GM18508 (cell line): ENCODE results near the gene CNOT6.
"Not testable (repeated sequence)": the region's sequence is repeated elsewhere in the genome, so short reads cannot be mapped to it uniquely, and the experiment has no call there.

Experiments
- ATAC-seq: cut with Tn5 transposase; IDR thresholded peaks from one replicate; pipeline ENCODE4 v1.9.1; 2021; ENCODE audit warnings: moderate number of reproducible peaks; ENCODE audit not compliant: insufficient read depth, unreplicated experiment

Gene CNOT6

DNA sequence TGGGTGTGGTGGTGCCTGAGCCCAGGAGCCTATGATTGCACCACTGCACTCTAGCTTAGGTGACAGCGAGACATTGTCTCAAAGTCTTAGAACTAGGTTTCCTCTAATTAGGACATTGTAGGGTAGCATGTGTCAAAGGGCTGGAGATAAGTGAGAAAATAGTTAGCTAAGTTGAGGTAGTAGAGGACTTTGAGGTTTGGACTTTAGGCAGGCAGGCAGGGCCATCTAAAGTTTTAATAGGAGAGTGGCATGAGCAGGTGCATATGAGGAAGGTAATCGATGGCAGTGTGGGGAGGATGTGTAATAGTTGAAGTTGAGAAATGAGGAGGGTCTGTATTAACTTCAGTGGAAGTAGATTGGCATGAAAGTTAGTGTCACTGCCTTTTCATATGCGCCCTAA, 21.1 kb downstream of the CNOT6 start:
- ATAC-seq: no peak

DNA sequence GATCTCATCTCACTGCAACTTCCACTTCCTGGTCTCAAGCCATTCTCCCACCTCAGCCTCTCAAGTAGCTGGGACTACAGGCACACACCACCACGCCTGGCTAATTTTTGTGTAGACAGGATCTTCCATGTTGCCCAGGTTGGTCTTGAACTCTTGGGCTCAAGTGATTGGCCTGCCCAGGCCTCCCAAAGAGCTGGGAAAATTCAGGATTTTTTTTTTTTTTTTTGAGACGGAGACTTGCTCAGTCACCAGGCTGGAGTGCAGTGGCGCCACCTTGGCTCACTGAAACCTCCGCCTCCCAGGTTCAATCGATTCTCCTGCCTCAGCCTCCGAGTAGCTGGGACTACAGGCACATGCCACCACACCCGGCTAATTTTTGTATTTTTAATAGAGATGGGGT, 21.8 kb downstream of the CNOT6 start:
- not testable (repeated sequence) for ATAC-seq

DNA sequence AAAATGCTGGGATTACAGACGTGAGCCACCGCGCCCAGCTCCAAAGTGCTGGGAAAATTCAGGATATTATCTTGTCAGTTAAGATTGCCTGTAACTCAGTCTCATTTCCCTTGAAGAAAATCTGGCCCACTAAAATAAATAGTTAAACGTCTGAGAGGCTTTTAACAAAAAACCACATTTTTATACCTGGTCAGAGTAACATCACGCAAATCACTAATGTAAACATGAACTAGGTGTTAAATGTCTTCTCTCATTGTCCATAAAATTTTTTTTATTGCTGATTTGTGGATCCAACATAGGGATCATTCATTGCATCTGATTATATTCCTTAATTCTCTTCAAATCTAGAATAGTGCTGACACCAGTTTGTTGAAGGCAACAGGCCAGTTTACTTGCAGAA, 22.3 kb downstream of the CNOT6 start:
- ATAC-seq: no peak

DNA sequence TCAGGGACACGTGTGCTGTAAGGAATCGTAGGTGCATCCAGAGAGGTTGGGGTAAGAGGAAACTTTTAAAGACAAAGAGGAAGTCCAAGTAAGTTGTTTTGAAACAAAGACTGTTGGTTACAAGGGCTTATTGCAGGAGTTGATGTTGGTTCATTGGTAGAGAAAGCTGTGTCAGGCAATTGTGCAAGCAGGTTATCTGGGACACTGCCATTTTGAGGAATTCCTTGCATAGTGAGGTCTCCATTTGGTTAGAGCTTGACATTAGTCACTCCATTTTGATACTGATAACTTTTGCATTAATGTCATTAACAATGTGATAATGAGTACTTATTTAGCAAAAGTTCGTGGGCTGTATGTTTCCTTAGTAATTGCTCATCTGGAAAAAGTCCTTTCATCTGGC, 24.9 kb downstream of the CNOT6 start:
- no peak for ATAC-seq

DNA sequence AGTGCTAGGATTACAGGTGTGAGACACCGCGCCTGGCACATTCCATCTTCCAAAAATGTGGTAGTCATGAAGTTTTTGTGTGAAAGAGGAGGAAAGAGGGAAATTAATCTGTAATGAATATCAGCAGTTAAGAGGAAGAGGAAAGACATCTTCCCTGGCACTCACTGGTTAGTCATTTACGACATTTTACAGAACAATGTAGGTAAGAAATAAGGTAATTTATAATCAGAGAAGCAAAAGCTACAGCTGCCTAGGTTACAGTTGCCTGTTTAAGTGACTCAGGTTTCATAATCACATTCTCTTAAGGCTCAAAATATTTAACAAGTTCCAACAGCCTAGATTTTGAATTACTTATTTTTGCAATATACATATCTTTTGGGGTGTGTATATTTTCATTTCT, 26.9 kb downstream of the CNOT6 start:
- no peak for ATAC-seq

DNA sequence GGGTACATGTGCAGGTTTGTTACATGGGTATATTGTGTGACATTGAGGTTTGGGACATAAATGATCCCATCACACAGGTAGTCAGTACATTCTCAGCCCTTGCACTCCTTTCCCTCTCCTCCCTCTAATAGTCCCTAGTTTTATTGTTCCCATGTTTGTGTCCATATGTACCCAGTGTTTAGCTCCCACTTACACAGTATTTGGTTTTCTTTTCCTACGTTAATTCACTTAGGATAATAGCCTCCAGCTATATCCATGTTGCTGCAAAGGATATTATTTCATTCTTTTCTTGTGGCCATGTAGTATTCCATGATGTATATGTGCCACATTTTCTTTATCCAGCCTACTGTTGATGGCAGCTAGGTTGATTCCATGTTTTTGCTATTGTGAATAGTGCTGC, 27.4 kb downstream of the CNOT6 start:
- ATAC-seq: no peak

DNA sequence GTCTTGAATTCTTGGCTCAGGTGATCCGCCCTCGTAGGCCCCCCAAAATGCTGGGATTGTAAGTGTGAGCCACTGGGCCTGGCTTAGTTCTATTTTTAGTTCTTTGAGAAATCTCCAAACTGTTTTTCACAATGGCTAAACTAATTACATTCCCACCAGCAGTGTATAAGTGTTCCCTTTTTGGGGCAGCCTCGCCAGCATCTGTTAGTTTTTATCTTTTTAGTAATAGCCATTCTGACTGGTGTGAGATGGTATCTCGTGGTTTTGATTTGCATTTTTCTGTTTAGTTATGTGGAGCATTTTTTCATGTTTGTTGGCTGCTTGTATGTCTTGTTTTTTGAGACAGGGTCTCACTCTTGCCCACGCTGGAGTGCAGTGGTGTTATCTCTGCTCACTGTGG, 28.2 kb downstream of the CNOT6 start:
- no peak for ATAC-seq

DNA sequence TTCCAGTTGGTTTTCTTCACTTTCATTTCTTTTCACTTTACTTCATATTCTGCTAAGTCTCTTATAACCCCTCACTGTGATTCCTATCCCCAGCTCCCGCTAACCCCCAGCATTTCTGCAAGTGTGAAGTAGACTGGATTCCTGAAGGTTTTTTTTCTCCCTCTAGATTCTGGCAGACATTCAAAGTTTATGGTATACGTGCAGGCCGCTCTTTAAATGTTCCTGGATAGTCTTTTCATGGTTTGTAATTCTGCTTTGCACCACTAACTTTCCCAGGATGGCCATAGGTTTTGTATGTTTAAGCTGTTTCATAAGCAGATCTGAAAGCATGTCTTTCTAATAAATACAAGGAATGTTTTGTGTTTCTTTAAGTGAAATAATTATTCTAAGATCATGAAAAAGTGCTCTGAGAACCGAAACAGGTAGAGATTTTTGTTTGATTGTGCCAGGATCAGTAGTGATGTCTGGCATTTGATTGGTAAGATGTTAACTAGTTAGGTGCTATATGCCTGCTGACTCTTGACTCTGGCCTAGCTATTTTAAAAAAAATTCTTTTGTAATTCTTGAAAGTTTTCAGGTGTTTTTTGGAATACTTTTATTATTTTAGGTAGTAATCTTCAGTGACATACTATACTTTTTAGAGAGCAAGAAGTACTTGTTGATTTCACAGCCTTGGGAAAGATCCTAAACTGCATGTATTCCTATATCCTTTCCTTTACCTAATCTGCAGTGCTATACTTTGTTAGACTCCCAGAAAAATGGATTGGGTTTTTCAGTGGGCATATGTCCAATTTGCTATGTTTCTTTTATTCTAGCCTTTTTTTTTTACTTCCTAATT, 29.7 kb downstream of the CNOT6 start:
- ATAC-seq: no peak

DNA sequence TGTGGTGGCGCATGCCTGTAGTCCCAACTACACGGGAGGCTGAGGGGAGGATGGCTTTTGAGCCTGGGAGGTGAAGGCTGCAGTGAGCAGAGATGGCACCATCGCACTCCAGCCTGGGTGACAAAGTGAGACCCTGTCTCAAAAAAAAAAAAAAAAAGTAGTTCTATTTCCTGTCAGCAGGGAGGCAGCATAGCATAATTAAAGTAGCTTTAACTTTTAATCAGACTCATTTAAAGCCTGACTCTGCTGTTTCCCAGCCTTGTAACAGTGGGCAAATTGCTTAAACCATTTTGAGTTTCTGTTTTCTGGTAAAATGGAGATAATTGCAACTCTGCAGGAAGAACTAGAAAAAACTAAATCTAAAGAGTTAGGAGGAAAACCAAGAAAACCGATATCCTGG, 31.2 kb downstream of the CNOT6 start:
- no peak for ATAC-seq

DNA sequence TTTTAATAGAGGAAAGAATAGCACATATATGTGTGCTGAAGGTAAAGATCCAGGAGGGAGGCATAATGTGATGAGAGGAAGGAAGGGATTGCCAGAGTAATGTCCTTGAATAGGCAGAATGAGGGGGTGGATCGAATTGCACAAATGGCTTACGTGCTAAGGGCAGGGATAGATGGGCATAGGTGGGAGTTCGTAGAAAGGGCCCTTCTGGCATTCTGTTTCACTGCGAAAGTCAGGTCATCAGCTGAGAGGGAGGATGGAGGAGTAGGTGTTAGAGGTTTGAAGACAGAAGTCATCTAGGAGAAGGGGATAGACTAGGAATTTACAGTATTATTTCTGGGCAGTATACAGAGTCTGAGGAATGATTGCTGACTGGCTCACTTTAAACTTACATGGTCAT, 32.1 kb downstream of the CNOT6 start:
- no peak for ATAC-seq

DNA sequence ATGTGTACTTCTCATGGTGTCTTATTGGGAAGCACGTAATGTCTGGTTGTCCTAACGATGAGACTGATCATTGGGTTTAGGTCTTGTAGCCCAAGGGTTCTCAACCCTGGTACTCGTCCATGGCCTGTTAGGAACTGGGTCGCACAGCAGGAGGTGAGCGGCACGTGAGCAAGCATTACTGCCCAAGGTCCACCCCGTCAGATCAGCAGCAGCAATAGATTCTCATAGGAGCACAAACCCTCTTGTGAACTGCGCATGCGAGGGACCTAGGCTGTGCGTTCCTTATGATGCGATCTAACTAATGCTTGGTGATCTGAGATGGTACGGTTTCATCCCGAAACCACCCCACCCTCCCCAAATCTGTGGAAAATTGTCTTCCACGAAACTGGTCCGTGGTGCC, 33.5 kb downstream of the CNOT6 start:
- ATAC-seq: no peak

DNA sequence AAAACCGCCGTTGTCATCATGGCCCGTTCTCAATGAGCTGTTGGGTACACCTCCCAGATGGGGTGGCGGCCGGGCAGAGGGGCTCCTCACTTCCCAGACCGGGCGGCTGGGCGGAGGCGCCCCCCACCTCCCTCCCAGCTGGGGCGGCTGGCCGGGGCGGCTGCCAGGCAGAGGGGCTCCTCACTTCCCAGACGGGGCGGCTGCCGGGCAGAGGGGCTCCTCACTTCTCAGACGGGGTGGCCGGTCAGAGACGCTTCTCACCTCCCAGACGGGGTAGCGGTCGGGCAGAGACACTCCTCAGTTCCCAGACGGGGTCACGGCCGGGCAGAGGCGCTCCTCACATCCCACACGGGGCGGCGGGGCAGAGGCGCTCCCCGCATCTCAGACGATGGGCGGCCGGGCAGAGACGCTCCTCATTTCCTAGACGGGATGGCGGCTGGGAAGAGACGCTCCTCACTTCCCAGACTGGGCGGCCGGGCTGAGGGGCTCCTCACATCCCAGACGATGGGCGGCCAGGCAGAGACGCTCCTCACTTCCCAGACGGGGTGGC, 36.9 kb downstream of the CNOT6 start:
- not testable (repeated sequence) for ATAC-seq

DNA sequence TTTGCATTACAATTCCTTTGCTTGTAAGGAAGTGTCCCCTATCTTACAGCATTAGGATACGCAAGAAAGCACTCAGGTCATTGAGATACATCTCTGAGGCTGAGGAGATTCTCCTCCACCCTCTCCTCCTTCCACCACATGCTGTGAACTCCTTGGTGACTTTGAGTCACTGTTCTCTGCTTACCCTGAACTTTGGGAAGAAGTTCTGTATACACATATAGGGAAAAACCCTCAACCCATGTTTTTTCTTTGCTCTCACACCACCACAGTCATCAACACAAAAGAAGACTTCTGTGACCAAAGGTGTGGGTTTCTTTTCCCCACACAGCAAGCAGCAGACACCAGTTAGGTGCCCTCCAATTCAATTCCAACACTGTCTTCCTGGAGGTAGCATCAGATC, 38.1 kb downstream of the CNOT6 start:
- no peak for ATAC-seq

DNA sequence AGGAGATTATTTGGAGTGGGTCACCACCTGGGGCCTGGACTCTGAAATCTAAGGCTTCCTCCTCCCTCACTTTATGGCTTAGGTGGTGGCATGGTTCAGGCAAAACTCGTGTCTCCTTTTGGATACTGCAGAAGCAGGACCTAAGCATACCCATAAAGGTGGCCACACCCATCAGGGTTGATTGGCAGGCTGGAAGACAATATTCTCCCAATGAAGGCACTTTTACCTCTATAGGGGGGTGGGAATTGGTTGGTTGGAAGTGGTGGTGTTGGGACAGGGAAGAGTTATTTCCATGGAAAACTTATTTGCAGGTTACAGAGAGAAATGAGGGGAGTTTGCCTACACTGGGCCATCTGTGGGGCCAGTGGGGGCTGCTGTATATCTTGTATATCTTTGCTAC, 39.7 kb downstream of the CNOT6 start:
- ATAC-seq: no peak

DNA sequence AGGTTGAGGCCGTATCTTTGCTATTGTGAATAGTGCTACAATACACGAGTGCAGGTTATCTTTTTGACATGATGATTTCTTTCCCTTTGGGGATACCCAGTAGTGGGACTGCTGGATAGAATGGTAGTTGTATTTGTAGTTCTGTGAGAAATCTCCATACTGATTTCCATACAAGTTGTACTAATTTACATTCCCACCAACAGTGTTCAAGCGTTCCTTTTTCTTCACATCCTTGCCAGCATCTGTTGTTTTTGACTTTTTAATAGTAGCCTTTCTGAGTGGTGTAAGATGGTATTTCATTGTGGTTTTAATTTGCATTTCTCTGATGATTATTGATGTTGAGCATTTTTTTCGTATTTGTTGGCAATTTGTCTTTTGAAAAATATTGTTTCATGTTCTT, 41.4 kb downstream of the CNOT6 start:
- ATAC-seq: no peak

DNA sequence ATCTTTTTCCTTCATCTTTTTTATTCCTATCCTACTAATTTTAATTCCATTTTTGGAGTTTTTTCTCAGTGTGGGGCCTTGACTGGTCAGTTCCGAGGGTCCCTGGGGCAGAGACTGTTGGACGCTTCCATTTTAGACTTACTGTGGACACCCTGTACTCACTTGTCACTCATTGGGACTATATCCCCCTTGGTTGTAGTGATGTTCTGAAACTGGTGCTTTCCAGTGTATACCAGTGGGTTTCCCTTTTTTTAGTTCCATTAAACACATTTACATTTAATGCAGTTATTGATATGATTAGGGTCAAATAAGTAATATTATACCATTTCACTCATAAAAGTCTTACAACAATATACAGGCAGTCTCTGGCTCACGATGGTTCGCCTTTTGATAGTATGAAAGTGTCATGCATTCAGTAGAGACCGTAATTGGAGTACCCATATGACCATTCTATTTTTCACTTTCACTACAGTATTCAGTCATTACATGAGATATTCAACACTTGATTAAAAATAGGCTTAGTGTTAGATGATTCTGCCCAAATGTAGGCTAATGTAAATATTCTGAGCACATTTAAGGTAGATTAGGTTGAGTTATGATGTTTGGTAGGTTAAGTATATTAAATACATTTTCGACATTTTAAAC, 46.0 kb downstream of the CNOT6 start:
- peak; percentile 77 for ATAC-seq

DNA sequence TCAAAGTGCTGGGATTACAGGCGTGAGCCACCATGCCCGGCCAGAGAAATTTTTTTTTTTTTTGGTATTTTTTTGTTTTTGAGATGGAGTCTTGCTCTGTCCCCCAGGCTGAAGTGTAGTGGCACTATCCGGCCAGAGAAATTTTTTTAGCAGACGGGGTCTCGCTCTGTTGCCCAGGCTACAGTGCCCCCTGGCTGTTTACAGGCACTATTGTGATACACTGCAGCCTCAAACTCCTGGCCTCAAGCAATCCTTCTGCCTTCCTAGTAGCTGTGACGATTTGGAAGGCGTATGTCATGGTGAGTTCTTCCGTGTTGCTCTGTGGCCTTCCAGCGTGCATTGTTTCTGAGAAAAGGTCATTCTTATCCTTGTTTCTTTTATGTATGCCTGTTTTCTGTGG, 47.5 kb downstream of the CNOT6 start:
- no peak for ATAC-seq

DNA sequence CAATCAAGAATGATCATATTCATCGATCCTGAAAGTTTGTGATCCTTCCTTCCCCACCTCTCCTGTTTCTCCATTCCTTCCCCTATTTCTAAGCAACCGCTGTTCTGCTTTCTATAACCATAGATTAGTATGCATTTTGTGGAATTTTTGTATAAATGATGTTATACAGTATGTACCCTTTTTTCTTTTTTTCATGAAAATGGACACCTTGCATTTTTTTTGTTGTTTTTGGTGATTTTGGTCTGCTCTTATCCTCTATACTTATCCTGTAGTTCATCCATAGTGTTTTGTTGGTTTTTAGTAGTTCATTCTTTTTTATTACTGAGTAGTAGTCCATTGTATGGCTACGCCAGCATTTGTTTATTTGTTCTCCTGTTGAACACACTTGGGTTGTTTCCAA, 51.1 kb downstream of the CNOT6 start:
- no peak for ATAC-seq

DNA sequence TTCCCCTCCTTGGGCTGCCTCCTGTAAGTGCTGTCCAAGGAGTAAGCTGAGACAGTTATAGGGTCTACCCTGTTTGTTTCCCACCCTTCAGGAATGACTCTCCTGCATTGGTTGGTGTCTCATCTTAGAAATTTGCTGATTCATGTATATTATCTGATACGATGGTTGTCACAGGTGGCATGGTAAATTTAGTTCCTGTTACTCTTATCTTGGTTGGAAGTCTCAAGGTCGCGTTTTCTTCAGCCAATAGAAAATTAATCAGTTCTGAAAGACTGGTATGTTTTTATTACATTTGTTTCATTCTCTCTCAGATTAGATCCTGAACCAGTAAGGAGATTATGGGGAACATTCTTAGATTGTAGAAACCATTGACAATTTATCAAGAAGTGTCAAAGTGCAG, 54.4 kb downstream of the CNOT6 start:
- ATAC-seq: no peak

DNA sequence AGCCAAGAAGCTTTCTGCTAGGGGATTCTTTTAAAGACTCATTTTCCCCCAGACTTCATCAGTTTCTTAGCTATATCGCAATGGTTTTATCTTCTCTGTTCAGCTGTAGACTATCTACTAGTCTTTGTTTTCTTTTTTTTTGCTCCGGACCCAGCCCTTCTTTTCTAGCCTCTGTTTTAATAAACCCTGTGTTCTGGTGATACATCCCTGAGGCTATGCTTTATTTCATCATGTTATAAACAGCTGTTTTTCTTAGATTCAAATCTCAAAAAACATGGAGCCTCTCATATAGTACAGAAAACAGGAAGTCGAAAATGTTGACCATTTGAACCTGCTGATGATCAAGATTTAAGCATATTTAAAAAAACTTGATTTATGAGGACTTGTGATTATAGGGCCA, 59.4 kb downstream of the CNOT6 start:
- ATAC-seq: no peak

DNA sequence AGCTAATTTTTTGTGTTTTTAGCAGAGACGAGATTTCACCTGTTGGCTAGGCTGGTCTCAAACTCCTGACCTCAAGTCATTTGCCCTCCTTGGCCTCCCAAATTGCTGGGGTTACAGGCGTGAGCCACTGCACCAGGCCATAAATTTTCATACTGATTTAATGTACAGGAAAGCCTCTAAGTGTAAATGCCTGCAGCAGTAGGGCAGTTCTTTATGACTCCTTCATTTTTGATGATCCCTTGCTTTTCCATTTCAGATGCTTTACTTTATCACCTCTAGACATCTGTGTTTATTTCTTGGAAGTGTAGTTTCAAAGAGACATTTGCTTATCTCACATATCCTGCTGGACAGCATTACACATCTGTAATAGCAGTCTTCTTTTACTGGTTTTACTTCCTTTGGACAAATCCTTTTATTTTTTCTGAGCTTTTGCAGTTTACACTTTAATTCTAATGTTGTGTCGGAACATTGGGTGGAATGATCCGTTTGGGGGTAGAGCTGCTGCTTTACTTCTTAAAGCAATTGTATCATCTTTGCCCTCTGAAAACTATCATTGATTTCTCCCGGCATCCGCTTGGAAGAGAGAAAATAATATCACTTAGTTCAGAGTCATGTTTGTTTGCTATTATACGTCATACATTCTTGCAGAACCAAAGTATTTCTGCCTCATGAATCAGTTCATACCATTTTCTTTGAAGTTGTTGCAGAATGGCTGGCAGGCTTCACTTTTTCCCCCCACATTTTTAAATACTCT, 61.2 kb downstream of the CNOT6 start:
- ATAC-seq: no peak
